SK-N-SH treated with all-trans-retinoic acid at 6 μM for 48 hours (cell line): Measurements from ENCODE around the gene NEMF.

Experiments used
- ATAC-seq: fragments of 200-7000 bp; cut with Tn5 transposase; 3 replicates; pipeline ENCODE4 v1.9.1; 2020; ENCODE audit warnings: mild to moderate bottlenecking, moderate library complexity
- ARNTL ChIP-seq: fragments of 450-650 bp; formaldehyde crosslinking; IDR thresholded peaks from 2 replicates; pipeline ENCODE4 v1.5.0; 2020; ENCODE audit warnings: low read depth, mild to moderate bottlenecking, moderate library complexity, borderline replicate concordance
- BACH2 ChIP-seq: fragments of 250-450 bp; sonication (Bioruptor Pico); IDR thresholded peaks from 2 replicates; pipeline ENCODE4 v1.9.0; 2021; ENCODE audit warnings: mild to moderate bottlenecking, borderline replicate concordance
- CREB5 ChIP-seq: fragments of 250-450 bp; sonication (Bioruptor Pico); IDR thresholded peaks from 2 replicates; pipeline ENCODE4 v1.5.1; 2020; ENCODE audit warnings: low read depth, mild to moderate bottlenecking, moderate library complexity
- CSDC2 ChIP-seq: fragments of 250-450 bp; sonication (Bioruptor Pico); IDR thresholded peaks from 2 replicates; pipeline ENCODE4 v1.5.0; 2020; ENCODE audit warnings: mild to moderate bottlenecking, moderate library complexity
- CSRNP3 ChIP-seq: fragments of 250-450 bp; sonication (Bioruptor Pico); IDR thresholded peaks from 2 replicates; pipeline ENCODE4 v1.5.1; 2021; ENCODE audit warnings: mild to moderate bottlenecking, moderate library complexity
- ESRRG ChIP-seq: fragments of 250-450 bp; sonication (Bioruptor Pico); IDR thresholded peaks from 2 replicates; pipeline ENCODE4 v1.6.1; 2021; ENCODE audit warnings: mild to moderate bottlenecking
- GLIS3 ChIP-seq: fragments of 250-450 bp; sonication (Bioruptor Pico); IDR thresholded peaks from 2 replicates; pipeline ENCODE4 v1.5.0; 2020; ENCODE audit warnings: mild to moderate bottlenecking, moderate library complexity
- ISL1 ChIP-seq: fragments of 250-450 bp; sonication (Bioruptor Pico); IDR thresholded peaks from 2 replicates; pipeline ENCODE4 v2.1.2; 2022; ENCODE audit warnings: mild to moderate bottlenecking, moderate library complexity
- OSR1 ChIP-seq: fragments of 250-450 bp; sonication (Bioruptor Pico); IDR thresholded peaks from 2 replicates; pipeline ENCODE4 v1.8.0; 2022; ENCODE audit warnings: moderate library complexity, mild to moderate bottlenecking, inconsistent platforms
- PATZ1 ChIP-seq: fragments of 250-450 bp; sonication (Bioruptor Pico); IDR thresholded peaks from 2 replicates; pipeline ENCODE4 v1.8.0; 2020; ENCODE audit warnings: mild to moderate bottlenecking, moderate library complexity, borderline replicate concordance
- POU6F1 ChIP-seq: fragments of 250-450 bp; sonication (Bioruptor Pico); IDR thresholded peaks from 2 replicates; pipeline ENCODE4 v1.8.0; 2021; ENCODE audit warnings: low read depth, mild to moderate bottlenecking, moderate library complexity, borderline replicate concordance
- PPARA ChIP-seq: fragments of 250-450 bp; sonication (Bioruptor Pico); IDR thresholded peaks from 2 replicates; pipeline ENCODE4 v1.5.0; 2020; ENCODE audit warnings: mild to moderate bottlenecking, borderline replicate concordance
- RARB ChIP-seq: fragments of 250-450 bp; sonication (Bioruptor Pico); IDR thresholded peaks from 2 replicates; pipeline ENCODE4 v1.8.0; 2021; ENCODE audit warnings: mild to moderate bottlenecking, moderate library complexity
- SNAI2 ChIP-seq: fragments of 250-450 bp; sonication (Bioruptor Pico); IDR thresholded peaks from 2 replicates; pipeline ENCODE4 v1.5.0; 2020; ENCODE audit warnings: mild to moderate bottlenecking, moderate library complexity
- TOX ChIP-seq: fragments of 250-450 bp; sonication (Bioruptor Pico); IDR thresholded peaks from 2 replicates; pipeline ENCODE4 v1.8.0; 2021; ENCODE audit warnings: mild to moderate bottlenecking, moderate library complexity, borderline replicate concordance
- TSHZ2 ChIP-seq: fragments of 250-450 bp; sonication (Bioruptor Pico); IDR thresholded peaks from 2 replicates; pipeline ENCODE4 v1.5.0; 2020; ENCODE audit warnings: mild to moderate bottlenecking, moderate library complexity
- ZFP3 ChIP-seq: fragments of 250-450 bp; sonication (Bioruptor Pico); IDR thresholded peaks from 2 replicates; pipeline ENCODE4 v1.5.0; 2020; ENCODE audit warnings: mild to moderate bottlenecking, moderate library complexity
- ZFP30 ChIP-seq: fragments of 450-650 bp; formaldehyde crosslinking; IDR thresholded peaks from 2 replicates; pipeline ENCODE4 v1.5.0; 2022; ENCODE audit warnings: mild to moderate bottlenecking, moderate library complexity
- ZNF70 ChIP-seq: fragments of 450-650 bp; formaldehyde crosslinking; IDR thresholded peaks from 2 replicates; pipeline ENCODE4 v1.5.0; 2020; ENCODE audit warnings: mild to moderate bottlenecking, moderate library complexity
- ZNF8 ChIP-seq: fragments of 450-650 bp; formaldehyde crosslinking; IDR thresholded peaks from 2 replicates; pipeline ENCODE4 v1.5.0; 2020; ENCODE audit warnings: mild to moderate bottlenecking, moderate library complexity

NEMF gene

GRCh38 chr14:49849213-49849847, 3.3 kb downstream of the NEMF start:
- TF ChIP-seq SNAI2 (CRISPR knock-in tag) (no peak), TSHZ2 (no peak), RARB (CRISPR knock-in tag) (no peak), CSRNP3 (CRISPR knock-in tag) (no peak), ZFP3 (CRISPR knock-in tag) (no peak), CREB5 (CRISPR knock-in tag) (no peak), PATZ1 (no peak), ZFP30 (CRISPR knock-in tag) (no peak), TOX (no peak), GLIS3 (CRISPR knock-in tag) (no peak), ESRRG (CRISPR knock-in tag) (no peak), CSDC2 (CRISPR knock-in tag) (no peak), ARNTL (CRISPR knock-in tag) (no peak), PPARA (no peak), ZNF8 (CRISPR knock-in tag) (no peak), ISL1 (CRISPR knock-in tag) (no peak), ZNF70 (CRISPR knock-in tag) (no peak), BACH2 (CRISPR knock-in tag) (no peak), POU6F1 (CRISPR knock-in tag) (no peak), OSR1 (no peak)
- ATAC-seq: no peak

- TF ChIP-seq TSHZ2 (no peak), TOX (no peak), ARNTL (CRISPR knock-in tag) (no peak), CREB5 (CRISPR knock-in tag) (no peak), ZNF8 (CRISPR knock-in tag) (no peak)
- ATAC-seq: no peak
Observed at GRCh38 chr14:49828640-49829039, 23.9 kb downstream of the NEMF start.
